ENCODE measurements around the gene SREK1.

The SREK1 gene

GRCh38 chr5:66138637-66139317, 5.3 kb upstream of the SREK1 start:
- peak overlapping the region; percentile 22; the same call in 1 of the 2 replicates for H2AFZ ChIP-seq (ENCODE audit: low read depth, low read length)
- no peaks in the 10 kb centered on the region for H3K27me3 ChIP-seq (ENCODE audit: insufficient read depth, low read length, poor library complexity)
- no peak overlapping the region for H3K4me2 ChIP-seq (ENCODE audit: insufficient read depth, low read length)
- no peak for TF ChIP-seq EZH2 (IDR thresholded peaks at IDR 0.05; ENCODE audit: borderline replicate concordance, low read depth, low read length, severe bottlenecking)
- TF ChIP-seq, protein P1, sequence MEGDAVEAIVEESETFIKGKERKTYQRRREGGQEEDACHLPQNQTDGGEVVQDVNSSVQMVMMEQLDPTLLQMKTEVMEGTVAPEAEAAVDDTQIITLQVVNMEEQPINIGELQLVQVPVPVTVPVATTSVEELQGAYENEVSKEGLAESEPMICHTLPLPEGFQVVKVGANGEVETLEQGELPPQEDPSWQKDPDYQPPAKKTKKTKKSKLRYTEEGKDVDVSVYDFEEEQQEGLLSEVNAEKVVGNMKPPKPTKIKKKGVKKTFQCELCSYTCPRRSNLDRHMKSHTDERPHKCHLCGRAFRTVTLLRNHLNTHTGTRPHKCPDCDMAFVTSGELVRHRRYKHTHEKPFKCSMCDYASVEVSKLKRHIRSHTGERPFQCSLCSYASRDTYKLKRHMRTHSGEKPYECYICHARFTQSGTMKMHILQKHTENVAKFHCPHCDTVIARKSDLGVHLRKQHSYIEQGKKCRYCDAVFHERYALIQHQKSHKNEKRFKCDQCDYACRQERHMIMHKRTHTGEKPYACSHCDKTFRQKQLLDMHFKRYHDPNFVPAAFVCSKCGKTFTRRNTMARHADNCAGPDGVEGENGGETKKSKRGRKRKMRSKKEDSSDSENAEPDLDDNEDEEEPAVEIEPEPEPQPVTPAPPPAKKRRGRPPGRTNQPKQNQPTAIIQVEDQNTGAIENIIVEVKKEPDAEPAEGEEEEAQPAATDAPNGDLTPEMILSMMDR (IDR thresholded peaks at IDR 0.05; ENCODE audit: borderline replicate concordance, extremely low read depth, low read length, poor library complexity, severe bottlenecking): no peak
- ATAC-seq (ENCODE audit: insufficient read depth, low read depth): no peak
- H3K9ac ChIP-seq (ENCODE audit: low read depth, low read length): no peak overlapping the region
- peaks cover 14% of the 10 kb centered on the region for H3K4me1 ChIP-seq (ENCODE audit: insufficient read depth, low read length)
- no peaks in the 10 kb centered on the region for H4K20me1 ChIP-seq (ENCODE audit: insufficient read depth, low read length)
- no peaks in the 10 kb centered on the region for H3K36me3 ChIP-seq (ENCODE audit: insufficient read depth, low read length)
- H3K4me3 ChIP-seq (ENCODE audit: low read depth in 1 of 2, low read length in 2 of 2): no peak overlapping the region
- DNase-seq: no peak
- H3K9me3 ChIP-seq (ENCODE audit: insufficient read depth, low read length, severe bottlenecking): no peaks in the 10 kb centered on the region
- peaks cover 6% of the 10 kb centered on the region for H3K79me2 ChIP-seq (ENCODE audit: insufficient read depth, low read length)
- no peak overlapping the region for H3K27ac ChIP-seq (ENCODE audit: low read length)

DNA sequence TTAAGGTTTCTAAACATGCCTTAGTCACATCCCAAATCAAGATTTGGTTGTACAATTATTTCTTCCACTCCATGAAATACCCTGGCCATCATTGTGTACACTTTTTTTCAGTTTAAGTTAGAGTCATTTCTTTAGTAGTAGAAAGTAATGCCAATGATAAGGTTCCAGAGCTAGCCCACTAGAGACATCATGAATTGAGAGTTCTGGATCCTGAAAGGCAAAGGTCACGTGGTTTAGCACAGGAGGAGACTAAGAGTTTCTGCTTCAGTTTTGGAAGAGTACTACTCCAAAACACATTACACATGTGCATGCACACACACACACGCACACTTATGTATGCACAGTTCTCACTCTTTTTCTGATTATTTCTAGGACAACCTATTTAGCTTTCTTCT, 4.8 kb upstream of the SREK1 start:
- Histone ChIP-seq H3K4me3 (ENCODE audit: low read depth in 1 of 2, low read length in 2 of 2) (no peak overlapping the region), H3K27ac (ENCODE audit: low read length) (no peak overlapping the region), H4K20me1 (ENCODE audit: insufficient read depth, low read length) (no peaks in the 10 kb centered on the region), H3K36me3 (ENCODE audit: insufficient read depth, low read length) (no peaks in the 10 kb centered on the region), H3K79me2 (ENCODE audit: insufficient read depth, low read length) (peaks cover 10% of the 10 kb centered on the region), H3K9me3 (ENCODE audit: insufficient read depth, low read length, severe bottlenecking) (no peaks in the 10 kb centered on the region), H3K9ac (ENCODE audit: low read depth, low read length) (no peak overlapping the region), H3K4me2 (ENCODE audit: insufficient read depth, low read length) (no peak overlapping the region), H3K27me3 (ENCODE audit: insufficient read depth, low read length, poor library complexity) (no peaks in the 10 kb centered on the region), H2AFZ (ENCODE audit: low read depth, low read length) (peak overlapping the region; percentile 22), H3K4me1 (ENCODE audit: insufficient read depth, low read length) (peaks cover 15% of the 10 kb centered on the region)
- TF ChIP-seq, protein P1 (IDR thresholded peaks at IDR 0.05; ENCODE audit: borderline replicate concordance, extremely low read depth, low read length, poor library complexity, severe bottlenecking): no peak
- no peak for TF ChIP-seq EZH2 (IDR thresholded peaks at IDR 0.05; ENCODE audit: borderline replicate concordance, low read depth, low read length, severe bottlenecking)
- ATAC-seq (ENCODE audit: insufficient read depth, low read depth) (no peak), DNase-seq (no peak)

DNA sequence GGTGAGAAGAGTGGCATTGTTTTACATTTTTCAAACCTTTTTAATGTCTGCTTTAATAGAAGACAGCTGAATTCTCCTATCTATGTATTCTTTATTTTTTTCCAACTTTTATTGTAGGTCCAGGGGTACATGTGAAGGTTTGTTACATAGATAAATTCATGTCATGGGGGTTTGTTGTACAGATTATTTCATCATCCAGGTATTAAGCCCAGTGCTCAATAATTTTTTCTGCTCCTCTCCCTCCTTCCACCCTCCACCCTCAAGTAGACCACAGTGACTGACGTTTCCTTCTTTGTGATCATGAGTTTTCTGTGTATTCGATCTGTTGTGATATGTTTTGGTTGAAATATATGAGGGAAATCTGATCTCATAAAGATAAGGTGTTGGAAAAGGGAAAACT, 1.7 kb upstream of the SREK1 start:
- H4K20me1 ChIP-seq (ENCODE audit: insufficient read depth, low read length): peaks cover 7% of the 10 kb centered on the region; the same call in 1 of the 2 replicates
- no peaks in the 10 kb centered on the region for H3K27me3 ChIP-seq (ENCODE audit: insufficient read depth, low read length, poor library complexity)
- no peak for TF ChIP-seq EZH2 (IDR thresholded peaks at IDR 0.05; ENCODE audit: borderline replicate concordance, low read depth, low read length, severe bottlenecking)
- TF ChIP-seq, protein P1 (IDR thresholded peaks at IDR 0.05; ENCODE audit: borderline replicate concordance, extremely low read depth, low read length, poor library complexity, severe bottlenecking): no peak
- H3K4me1 ChIP-seq (ENCODE audit: insufficient read depth, low read length): peaks cover 36% of the 10 kb centered on the region
- peak overlapping the region; percentile 99; the same call in 1 of the 2 replicates for H2AFZ ChIP-seq (ENCODE audit: low read depth, low read length)
- no peaks in the 10 kb centered on the region for H3K9me3 ChIP-seq (ENCODE audit: insufficient read depth, low read length, severe bottlenecking)
- no peak overlapping the region for H3K4me3 ChIP-seq (ENCODE audit: low read depth in 1 of 2, low read length in 2 of 2)
- no peak overlapping the region for H3K4me2 ChIP-seq (ENCODE audit: insufficient read depth, low read length)
- no peak overlapping the region for H3K9ac ChIP-seq (ENCODE audit: low read depth, low read length)
- peaks cover 7% of the 10 kb centered on the region; the same call in 1 of the 2 replicates for H3K36me3 ChIP-seq (ENCODE audit: insufficient read depth, low read length)
- peaks cover 40% of the 10 kb centered on the region for H3K79me2 ChIP-seq (ENCODE audit: insufficient read depth, low read length)
- H3K27ac ChIP-seq (ENCODE audit: low read length): no peak overlapping the region
- DNase-seq (no peak), ATAC-seq (ENCODE audit: insufficient read depth, low read depth) (no peak)

All from DND-41 (cell line).